Mucosa of descending colon (tissue), 3 donors: Measurements from ENCODE around the gene NASP. TPM values are rescaled to one million over a fixed set of nuclear protein-coding genes. Genes with fewer than 3 reads are reported as not detected.

Experiments
- ATAC-seq: fragments of 200-7000 bp; cut with Tn5 transposase; one replicate; pipeline ENCODE4 v1.9.1; 2020; ENCODE audit warnings: mild to moderate bottlenecking, moderate library complexity
- DNase-seq, 3 donors: peaks; one replicate each; pipeline ENCODE4 v3.0.0-alpha.2; 2020
- H3K36me3 ChIP-seq: fragments of 200-600 bp; one replicate; pipeline ENCODE4 v1.8.0; 2021; ENCODE audit warnings: low read depth, mild to moderate bottlenecking
- H3K4me1 ChIP-seq: fragments of 200-600 bp; one replicate; pipeline ENCODE4 v1.8.0; 2021; ENCODE audit warnings: low read depth, mild to moderate bottlenecking
- H3K4me3 ChIP-seq: fragments of 200-600 bp; one replicate; pipeline ENCODE4 v1.8.0; 2021; ENCODE audit warnings: mild to moderate bottlenecking
- H3K9me3 ChIP-seq: fragments of 200-600 bp; one replicate; pipeline ENCODE4 v1.8.0; 2021; ENCODE audit warnings: mild to moderate bottlenecking
- intact Hi-C, 2 donors: fragments of 100-400 bp; cut with DNase I in 1 of 2; cut with micrococcal nuclease in 1 of 2; formaldehyde crosslinking; loops; one replicate each; pipeline versions ENCODE4 v1.11.0 to v1.11.1; 2022; cut with DNase I, micrococcal nuclease
- total RNA-seq, 3 donors: library from RNA; stranded (reverse); fragmentation: NEBNext Ultra II Directional in 2 of 3; extraction: Animal tissue kit (Norgen Biotek cat#: 25700) in 2 of 3; gene quantifications; one replicate each; pipeline versions ENCODE4 v1.2.1 to v1.2.4, GENCODE V29; 2021 to 2023
- TF ChIP-seq, protein P1 (sequence below): fragments of 200-600 bp; IDR thresholded peaks from one replicate; pipeline ENCODE4 v1.8.0; 2022; ENCODE audit warnings: antibody characterized with exemption, mild to moderate bottlenecking
- donor health status: DM: no; HTN: no; CAD: no; lungs with moderate emphysema.
- donor health status: DM: no; HTN: no; CAD: no.
- donor health status: DM: no; HTN: yes; CAD: no.

Gene NASP
- total RNA-seq, 3 donors from 2014 or later, result 51.5 to 69.1 (median 60.1) TPM

DNA sequence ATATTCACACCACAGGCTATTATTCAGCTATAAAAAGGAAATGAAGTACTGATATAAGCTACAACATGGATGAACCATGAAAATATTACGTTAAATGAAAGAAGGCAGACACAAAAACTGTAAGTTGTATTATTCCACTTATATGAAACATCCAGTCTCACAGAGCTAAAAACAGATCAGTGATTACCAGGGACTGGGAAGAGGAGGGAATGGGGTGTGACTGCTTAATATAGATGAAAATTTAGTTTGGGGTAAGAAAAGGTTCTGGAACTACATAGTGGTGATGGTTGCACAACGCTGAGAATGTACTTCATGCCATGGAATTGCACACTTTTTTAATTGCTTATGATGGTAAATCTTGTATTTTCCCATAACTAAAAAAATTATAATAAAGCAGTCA, 83.0 kb downstream of the NASP start:
- no peak overlapping the region for H3K4me3 ChIP-seq
- ATAC-seq (no peak), DNase-seq (no peak)
- no peaks in the 10 kb centered on the region for H3K36me3 ChIP-seq
- TF ChIP-seq, protein P1, sequence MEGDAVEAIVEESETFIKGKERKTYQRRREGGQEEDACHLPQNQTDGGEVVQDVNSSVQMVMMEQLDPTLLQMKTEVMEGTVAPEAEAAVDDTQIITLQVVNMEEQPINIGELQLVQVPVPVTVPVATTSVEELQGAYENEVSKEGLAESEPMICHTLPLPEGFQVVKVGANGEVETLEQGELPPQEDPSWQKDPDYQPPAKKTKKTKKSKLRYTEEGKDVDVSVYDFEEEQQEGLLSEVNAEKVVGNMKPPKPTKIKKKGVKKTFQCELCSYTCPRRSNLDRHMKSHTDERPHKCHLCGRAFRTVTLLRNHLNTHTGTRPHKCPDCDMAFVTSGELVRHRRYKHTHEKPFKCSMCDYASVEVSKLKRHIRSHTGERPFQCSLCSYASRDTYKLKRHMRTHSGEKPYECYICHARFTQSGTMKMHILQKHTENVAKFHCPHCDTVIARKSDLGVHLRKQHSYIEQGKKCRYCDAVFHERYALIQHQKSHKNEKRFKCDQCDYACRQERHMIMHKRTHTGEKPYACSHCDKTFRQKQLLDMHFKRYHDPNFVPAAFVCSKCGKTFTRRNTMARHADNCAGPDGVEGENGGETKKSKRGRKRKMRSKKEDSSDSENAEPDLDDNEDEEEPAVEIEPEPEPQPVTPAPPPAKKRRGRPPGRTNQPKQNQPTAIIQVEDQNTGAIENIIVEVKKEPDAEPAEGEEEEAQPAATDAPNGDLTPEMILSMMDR, result no peak
- H3K9me3 ChIP-seq, result no peaks in the 10 kb centered on the region
- intact Hi-C loops, result no loop called here
- peaks cover 25% of the 10 kb centered on the region for H3K4me1 ChIP-seq

DNA sequence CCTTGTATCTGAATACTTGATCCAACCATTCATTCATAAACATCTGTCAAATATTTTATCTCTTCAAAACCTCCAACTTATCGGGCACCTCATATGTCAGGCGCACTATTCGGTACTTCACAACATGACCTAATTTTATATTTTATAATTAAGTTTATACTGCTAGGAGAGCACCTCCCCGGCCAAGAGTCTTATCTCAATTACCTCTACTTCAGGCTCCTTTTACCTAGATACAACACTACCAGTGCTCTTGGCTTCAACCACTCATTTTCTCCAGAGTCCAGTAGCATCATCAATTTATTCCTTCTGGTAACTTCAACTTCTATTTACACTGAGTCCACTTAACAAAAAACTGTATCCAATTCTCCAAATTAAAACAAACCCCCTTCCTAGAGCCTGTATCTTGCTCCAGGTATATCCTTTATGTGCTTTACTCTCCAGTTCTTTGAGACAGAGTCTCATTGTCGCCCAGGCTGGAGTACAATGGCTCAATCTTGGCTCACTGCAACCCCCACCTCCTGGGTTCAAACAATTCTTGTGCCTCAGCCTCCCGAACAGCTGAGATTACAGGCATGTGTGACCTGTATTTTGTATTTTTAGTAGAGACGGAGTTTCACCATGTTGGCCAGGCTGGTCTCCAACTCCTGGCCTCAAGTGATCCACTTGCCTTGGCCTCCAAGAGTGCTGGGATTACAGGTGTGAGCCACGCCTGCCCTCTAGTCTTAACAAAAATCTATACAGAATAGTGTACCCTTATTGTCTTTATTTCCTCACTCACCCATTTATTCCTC, 83.7 kb downstream of the NASP start:
- H3K4me3 ChIP-seq, result no peak overlapping the region
- H3K9me3 ChIP-seq, result no peaks in the 10 kb centered on the region
- TF ChIP-seq, protein P1, result no peak
- peaks cover 25% of the 10 kb centered on the region for H3K4me1 ChIP-seq
- ATAC-seq (no peak), DNase-seq (no peak)
- H3K36me3 ChIP-seq, result no peaks in the 10 kb centered on the region
- intact Hi-C loops, result no loop called here

Other genes with a start within 250 kb of the NASP start
- gene TOE1, start 243.9 kb upstream of the NASP start, total RNA-seq, result 10 to 100 TPM; 11.1 to 18.7 (median 12.9) TPM
- gene MUTYH, start 243.6 kb upstream of the NASP start, total RNA-seq, result 10 to 100 TPM; 30.0 to 43.1 (median 35.8) TPM
- gene TESK2, start 92.9 kb upstream of the NASP start, total RNA-seq, result 10 to 100 TPM; 10.7 to 19.9 (median 10.8) TPM
- gene CCDC163, start 84.0 kb upstream of the NASP start, total RNA-seq, result 1 to 10 TPM; 1.3 to 1.6 (median 1.5) TPM
- gene MMACHC, start 83.7 kb upstream of the NASP start, total RNA-seq, result 10 to 100 TPM in 2 of 3 donors, 1 to 10 TPM in 1; 9.2 to 12.4 (median 11.2) TPM
- gene PRDX1, start 62.2 kb upstream of the NASP start, total RNA-seq, result 100 to 1,000 TPM; 248 to 306 (median 295) TPM
- 100 to 1,000 TPM; 118 to 206 (median 190) TPM for gene AKR1A1, start 33.2 kb upstream of the NASP start, total RNA-seq
- gene CCDC17, start 40.0 kb downstream of the NASP start, total RNA-seq, result 1 to 10 TPM; 4.1 to 6.8 (median 6.0) TPM
- gene GPBP1L1, start 102.5 kb downstream of the NASP start, total RNA-seq, result 100 to 1,000 TPM; 167 to 246 (median 179) TPM
- 10 to 100 TPM; 17.2 to 25.5 (median 21.4) TPM for gene TMEM69, start 104.1 kb downstream of the NASP start, total RNA-seq
- 10 to 100 TPM; 18.4 to 21.1 (median 19.2) TPM for gene IPP, start 166.6 kb downstream of the NASP start, total RNA-seq
- 100 to 1,000 TPM in 1 of 3 donors, 10 to 100 TPM in 2; 90.0 to 158 (median 100.0) TPM for gene MAST2, start 219.6 kb downstream of the NASP start, total RNA-seq